Left cardiac atrium (tissue), 4 donors: ENCODE measurements around the gene MORN2. TPM values are rescaled to one million over a fixed set of nuclear protein-coding genes. Genes with fewer than 3 reads are reported as not detected.

Experiments
- ATAC-seq, 2 donors: fragments of 200-7000 bp; cut with Tn5 transposase; one replicate each; pipeline ENCODE4 v1.9.1; 2020; ENCODE audit warnings: mild to moderate bottlenecking in 2 of 2, moderate library complexity in 2 of 2
- DNase-seq: peaks from one replicate; pipeline ENCODE4 v3.0.0-alpha.2; 2020
- intact Hi-C, 2 donors: fragments of 100-400 bp; cut with DNase I; formaldehyde crosslinking; loops; one replicate each; pipeline versions ENCODE4 v1.14.1 to v1.15.1; 2022 to 2023
- total RNA-seq, 2 donors: library from RNA; stranded (reverse); fragmentation: NEBNext Ultra II Directional; extraction: Animal tissue kit (Norgen Biotek cat#: 25700); gene quantifications; one replicate each; pipeline ENCODE4 v1.2.1, GENCODE V29; 2021
- donor health status: DM: no; HTN: yes; CAD: no.
- donor health status: DM: no; HTN: yes; CAD: no; lungs with severe emphysema.
- donor health status: DM: yes; HTN: yes; CAD: no.
- donor health status: Dilated cardiomyopathy.

Gene MORN2
- total RNA-seq, 2 donors from 2014 or later: 12.8 to 14.3 TPM

- DNase-seq: no peak
- intact Hi-C loops: no loop called here
- no peak for ATAC-seq
Observed at GRCh38 chr2:38887902-38888554, 12.3 kb downstream of the MORN2 start.

GRCh38 chr2:38889045-38889444 lies 13.3 kb downstream of the MORN2 start:
- ATAC-seq (no peak), DNase-seq (no peak)
- intact Hi-C loops: no loop called here

DNA sequence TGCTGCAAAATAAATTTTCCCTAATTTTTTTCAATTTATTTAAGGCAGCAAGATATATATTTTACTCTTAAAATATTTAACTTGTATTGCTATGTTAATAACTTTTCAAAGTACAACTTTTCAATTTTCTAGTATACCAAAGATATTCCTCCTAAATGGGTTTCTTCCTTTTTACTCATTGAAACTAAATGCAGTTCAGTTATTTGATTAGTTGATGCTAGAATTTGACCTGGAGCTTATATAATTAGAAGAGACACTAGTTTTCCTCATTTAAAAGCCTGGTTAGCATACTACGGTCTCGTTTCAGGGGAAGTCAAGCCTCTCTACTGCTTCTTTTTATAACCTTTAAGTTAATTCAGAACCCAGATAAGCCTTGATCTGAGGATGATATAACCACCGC lies 13.8 kb downstream of the MORN2 start, which contains the start of gene ARHGEF33:
ARHGEF33 (plus strand) TSS at position 301 of the 400 bp plus-strand sequence. CDS start 29,573 bp downstream, outside the sequence.
- intact Hi-C loops: no loop called here
- ATAC-seq: no peak

GRCh38 chr2:38892819-38893218 lies 17.0 kb downstream of the MORN2 start:
- intact Hi-C loops: no loop called here
- DNase-seq (no peak), ATAC-seq (no peak)

More for the DNA sequence above, 13.8 kb downstream of the MORN2 start, which contains the start of gene ARHGEF33:
- no peak for DNase-seq

DNA sequence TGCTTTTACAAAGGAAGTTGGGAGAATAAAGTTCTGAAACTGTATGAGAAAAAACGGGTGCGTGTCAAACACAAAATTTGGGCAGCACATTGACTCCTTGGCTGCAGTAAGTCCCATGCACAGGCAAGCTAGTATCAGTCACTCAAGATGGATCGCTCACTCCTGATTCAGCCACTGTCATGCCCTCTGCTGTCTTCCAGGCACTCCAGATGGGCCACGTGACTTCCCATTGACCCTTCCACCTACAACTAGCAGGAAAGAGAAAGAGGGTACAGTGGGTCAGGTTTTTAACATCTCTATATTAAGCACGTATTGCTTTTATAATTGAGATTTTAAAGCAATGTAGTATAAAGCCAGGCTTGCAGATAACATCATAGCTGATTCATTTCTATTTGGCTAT lies 22.5 kb downstream of the MORN2 start:
- DNase-seq: no peak
- intact Hi-C loops: no loop called here
- no peak for ATAC-seq

DNA sequence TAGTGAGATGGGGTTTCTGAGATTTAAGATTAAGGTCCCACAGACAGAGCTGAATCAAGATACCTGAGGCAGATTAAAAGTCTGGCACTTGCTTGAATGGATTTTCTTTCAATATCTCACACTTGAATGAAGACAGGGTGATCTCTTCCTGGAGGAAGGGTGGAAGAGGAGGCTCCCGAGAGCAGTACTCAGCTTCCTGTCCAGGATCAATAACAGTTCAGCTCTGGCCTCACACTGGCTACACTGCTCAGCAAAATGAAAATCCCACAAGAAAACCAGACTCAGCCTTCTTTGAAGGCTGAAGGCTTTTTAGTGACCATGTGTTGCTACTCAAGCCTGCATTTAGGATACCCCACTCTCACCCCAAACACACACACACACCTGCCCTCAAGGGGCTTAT lies 24.9 kb downstream of the MORN2 start:
- ATAC-seq (no peak), DNase-seq (no peak)
- intact Hi-C loops: no loop called here

DNA sequence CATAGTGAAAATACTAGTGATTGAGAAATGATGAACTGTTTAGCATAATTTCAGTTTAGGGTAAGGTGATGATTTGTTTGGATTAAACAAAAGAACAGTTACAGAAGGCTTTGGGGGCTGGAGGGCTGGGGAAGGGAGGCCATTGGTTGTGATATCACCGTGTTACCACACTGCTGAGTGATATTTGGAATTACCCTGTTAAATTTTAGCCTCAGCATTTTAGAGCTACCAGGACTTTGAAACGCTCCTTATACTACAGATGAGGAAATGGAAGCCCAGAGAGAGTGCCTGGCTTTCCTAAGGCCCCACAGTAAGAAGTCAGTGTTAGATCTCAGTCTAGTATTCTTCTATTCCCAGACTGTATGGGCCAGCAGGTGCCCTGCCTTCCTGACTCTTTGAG lies 29.5 kb downstream of the MORN2 start:
- intact Hi-C loops: no loop called here
- ATAC-seq (no peak), DNase-seq (no peak)

DNA sequence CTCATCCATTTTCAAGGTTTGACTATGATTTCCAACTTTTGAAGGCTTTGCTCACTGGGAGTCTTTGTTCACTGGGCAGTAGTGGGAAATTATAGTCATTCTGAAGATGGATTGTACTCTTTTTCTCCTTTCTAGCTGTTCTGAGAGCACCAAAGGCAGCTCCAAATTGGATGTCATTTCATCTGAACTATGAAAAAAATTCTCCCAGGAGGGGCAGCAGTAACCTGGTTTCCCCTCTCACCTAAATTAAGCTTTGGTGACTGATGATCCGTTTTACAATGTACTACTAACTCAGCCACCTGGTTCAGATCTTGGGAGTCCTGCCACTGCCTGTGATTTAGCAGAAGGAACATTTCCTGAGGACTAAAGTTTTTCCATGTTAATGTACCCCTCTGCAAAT lies 31.5 kb downstream of the MORN2 start:
- intact Hi-C loops: no loop called here
- ATAC-seq (no peak), DNase-seq (no peak)

DNA sequence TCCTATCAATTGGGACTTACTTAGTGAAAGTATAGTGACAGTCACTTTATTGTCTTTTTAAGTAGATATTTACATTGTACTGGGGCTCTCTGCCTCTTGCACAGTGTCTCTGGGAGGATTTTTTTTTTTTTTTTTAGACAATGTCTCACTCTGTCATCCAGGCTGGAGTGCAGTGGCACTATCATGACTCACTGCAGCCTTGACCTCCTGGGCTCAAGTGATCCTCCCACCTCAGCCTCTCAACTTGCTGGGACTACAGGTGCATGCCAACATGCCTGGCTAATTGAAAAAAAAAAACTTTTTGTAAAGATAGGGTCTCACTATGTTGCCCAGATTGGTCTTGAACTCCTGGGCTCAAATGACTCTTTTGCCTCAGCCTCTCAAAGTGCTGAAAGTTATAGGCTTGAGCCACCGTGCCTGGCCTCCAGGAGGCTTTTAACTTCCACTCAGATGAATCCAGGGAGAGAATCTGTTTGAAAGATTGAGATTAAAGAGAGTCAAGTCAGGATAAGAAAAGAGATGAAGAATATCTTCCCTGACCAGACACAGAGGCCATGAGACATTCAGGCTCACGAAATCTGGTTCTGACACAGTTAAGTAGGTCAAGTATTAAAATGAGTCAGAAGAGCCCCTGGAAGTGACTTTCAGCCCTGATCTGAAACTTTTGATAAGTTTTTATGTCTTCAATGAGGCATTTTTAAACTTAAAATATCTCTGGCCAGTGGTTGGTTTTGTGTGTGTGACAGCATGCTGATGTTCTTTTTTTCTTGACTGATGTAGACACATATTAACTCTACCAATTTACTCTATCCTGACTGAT lies 32.2 kb downstream of the MORN2 start:
- DNase-seq: no peak
- ATAC-seq: no peak
- intact Hi-C loops: no loop called here

GRCh38 chr2:38909872-38910271 lies 34.1 kb downstream of the MORN2 start:
- no peak for ATAC-seq
- no peak for DNase-seq
- intact Hi-C loops: no loop called here

DNA sequence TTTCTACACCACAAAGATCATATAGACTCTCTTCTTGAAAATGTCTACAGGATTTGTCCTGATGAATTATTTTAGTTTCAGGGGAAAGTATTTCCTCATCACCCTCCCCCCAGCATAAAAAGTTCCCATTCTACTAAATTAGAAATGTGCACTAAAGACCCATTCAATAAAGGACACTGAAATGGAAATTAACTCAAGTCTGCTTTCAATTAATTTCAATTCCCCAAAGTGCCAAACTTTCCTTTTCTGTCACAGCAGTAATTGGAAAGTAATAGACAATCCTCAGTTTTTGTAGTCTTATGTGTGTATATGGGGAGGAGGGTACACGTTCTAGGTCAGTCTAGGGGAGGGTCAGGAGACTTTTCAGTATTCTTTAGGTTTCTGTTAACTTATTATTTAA lies 35.4 kb downstream of the MORN2 start:
- intact Hi-C loops: no loop called here
- DNase-seq: no peak
- ATAC-seq: no peak

GRCh38 chr2:38912619-38913018 lies 36.8 kb downstream of the MORN2 start:
- ATAC-seq (no peak), DNase-seq (no peak)
- intact Hi-C loops: no loop called here

GRCh38 chr2:38922389-38922788 lies 46.6 kb downstream of the MORN2 start:
- ATAC-seq: no peak
- intact Hi-C loops: no loop called here
- no peak for DNase-seq

GRCh38 chr2:38922902-38923301 lies 47.1 kb downstream of the MORN2 start:
- DNase-seq (no peak), ATAC-seq (peak in 1 of 2 donors; percentile 23)
- intact Hi-C loops: no loop called here

GRCh38 chr2:38925982-38926381 lies 50.2 kb downstream of the MORN2 start:
- intact Hi-C loops: no loop called here
- ATAC-seq (no peak), DNase-seq (no peak)

DNA sequence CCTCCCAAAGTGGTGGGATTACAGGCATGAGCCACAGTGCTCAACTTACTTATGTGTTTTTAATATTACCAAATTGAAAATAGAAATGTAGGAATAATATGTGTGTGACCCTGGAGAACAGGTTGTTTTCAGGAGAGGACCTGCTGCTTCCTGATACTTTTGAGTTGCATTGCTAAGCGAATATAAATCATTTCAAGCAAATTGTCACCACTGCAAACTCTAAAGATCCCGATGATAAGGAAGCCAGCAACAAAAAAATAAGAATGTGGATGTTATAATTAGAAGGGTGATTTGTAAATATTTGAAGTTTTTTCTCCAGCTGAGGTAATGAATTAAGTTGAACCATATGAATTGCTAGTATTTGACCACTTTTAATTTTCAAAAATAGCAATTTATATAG lies 54.8 kb downstream of the MORN2 start:
- ATAC-seq (no peak), DNase-seq (no peak)
- intact Hi-C loops: no loop called here

Other genes with a start within 250 kb of the MORN2 start
- 10 to 100 TPM in 1 of 2 donors, 1 to 10 TPM in 1; 9.2 to 16.8 TPM for gene GALM, start 209.9 kb upstream of the MORN2 start, total RNA-seq
- 10 to 100 TPM; 57.6 to 85.8 TPM for gene SRSF7, start 124.6 kb upstream of the MORN2 start, total RNA-seq
- 1 to 10 TPM; 7.3 to 8.4 TPM for gene GEMIN6, start 97.8 kb upstream of the MORN2 start, total RNA-seq
- 1 to 10 TPM; 6.7 to 9.2 TPM for gene DHX57, start within 50 bp of the MORN2 start, total RNA-seq
- under 1 TPM; 0.44 to 0.73 TPM for gene ARHGEF33, start 13.9 kb downstream of the MORN2 start, total RNA-seq
- 10 to 100 TPM; 20.8 to 26.9 TPM for gene SOS1, start 245.1 kb downstream of the MORN2 start, total RNA-seq